HCEC 1CT (cell line): ENCODE measurements around the gene PRKN.
"Not testable (repeated sequence)": the region's sequence is repeated elsewhere in the genome, so short reads cannot be mapped to it uniquely, and the experiment has no call there.

Experiments used
- DNase-seq: peaks from one replicate; pipeline ENCODE4 v3.0.0-alpha.2; 2017

The PRKN gene

GRCh38 chr6:162710419-162710818 lies 17.1 kb downstream of the PRKN start:
- no peak for DNase-seq

- no peak for DNase-seq
These were observed 18.1 kb downstream of the PRKN start for GRCh38 chr6:162709431-162709830.

GRCh38 chr6:162708971-162709370 lies 18.6 kb downstream of the PRKN start:
- no peak for DNase-seq

- DNase-seq: no peak
These were observed 21.3 kb downstream of the PRKN start for GRCh38 chr6:162706232-162706631.

- no peak for DNase-seq
These were observed 21.8 kb downstream of the PRKN start for GRCh38 chr6:162705736-162706135.

- DNase-seq: no peak
These were observed 23.6 kb downstream of the PRKN start for GRCh38 chr6:162704001-162704400.

GRCh38 chr6:162702446-162702845 lies 25.1 kb downstream of the PRKN start:
- no peak for DNase-seq

GRCh38 chr6:162701551-162701950 lies 26.0 kb downstream of the PRKN start:
- no peak for DNase-seq

GRCh38 chr6:162700966-162701365 lies 26.6 kb downstream of the PRKN start:
- DNase-seq: no peak

GRCh38 chr6:162699961-162700360 lies 27.6 kb downstream of the PRKN start:
- DNase-seq: no peak

- no peak for DNase-seq
These were observed 29.1 kb downstream of the PRKN start for GRCh38 chr6:162698440-162698839.

GRCh38 chr6:162697872-162698403 lies 29.6 kb downstream of the PRKN start:
- no peak for DNase-seq

- no peak for DNase-seq
These were observed 37.4 kb downstream of the PRKN start for GRCh38 chr6:162690158-162690557.

GRCh38 chr6:162688751-162689345 lies 38.7 kb downstream of the PRKN start:
- no peak for DNase-seq

- DNase-seq: no peak
These were observed 42.0 kb downstream of the PRKN start for GRCh38 chr6:162685586-162685985.

GRCh38 chr6:162684961-162685360 lies 42.6 kb downstream of the PRKN start:
- DNase-seq: no peak

GRCh38 chr6:162684052-162684451 lies 43.5 kb downstream of the PRKN start:
- DNase-seq: no peak

GRCh38 chr6:162683135-162683534 lies 44.4 kb downstream of the PRKN start:
- no peak for DNase-seq

- no peak for DNase-seq
These were observed 46.1 kb downstream of the PRKN start for GRCh38 chr6:162681447-162681846.

GRCh38 chr6:162680871-162681270 lies 46.7 kb downstream of the PRKN start:
- no peak for DNase-seq

GRCh38 chr6:162680367-162680766 lies 47.2 kb downstream of the PRKN start:
- no peak for DNase-seq

GRCh38 chr6:162679681-162680080 lies 47.9 kb downstream of the PRKN start:
- DNase-seq: no peak

GRCh38 chr6:162678896-162679295 lies 48.7 kb downstream of the PRKN start:
- DNase-seq: not testable (repeated sequence)

- DNase-seq: no peak
These were observed 52.1 kb downstream of the PRKN start for GRCh38 chr6:162675503-162675902.

- DNase-seq: no peak
These were observed 53.1 kb downstream of the PRKN start for GRCh38 chr6:162674452-162674851.
